GM19099 (cell line): ENCODE data around the gene PTPRN2.

ENCODE experiments used
- POLR2A ChIP-seq: IDR thresholded peaks from 3 replicates; pipeline ENCODE4 v1.6.1; 2011; ENCODE audit warnings: low read depth; ENCODE audit not compliant: insufficient read length; ENCODE audit errors: extremely low read depth

Gene PTPRN2

GRCh38 chr7:157565201-157565626 is 1022.4 kb downstream of the PTPRN2 start:
- TF ChIP-seq POLR2A, result no peak

GRCh38 chr7:157564517-157565177 is 1023.0 kb downstream of the PTPRN2 start:
- no peak for TF ChIP-seq POLR2A

- no peak for TF ChIP-seq POLR2A
Observed at GRCh38 chr7:157561816-157562410, 1025.7 kb downstream of the PTPRN2 start.

GRCh38 chr7:157561523-157561785 is 1026.2 kb downstream of the PTPRN2 start:
- no peak for TF ChIP-seq POLR2A

- no peak for TF ChIP-seq POLR2A
Observed at GRCh38 chr7:157560710-157561522, 1026.7 kb downstream of the PTPRN2 start.

GRCh38 chr7:157560258-157560654 is 1027.4 kb downstream of the PTPRN2 start:
- TF ChIP-seq POLR2A, result no peak

- no peak for TF ChIP-seq POLR2A
Observed at GRCh38 chr7:157559596-157560257, 1027.9 kb downstream of the PTPRN2 start.

- no peak for TF ChIP-seq POLR2A
Observed at GRCh38 chr7:157558875-157559595, 1028.6 kb downstream of the PTPRN2 start.

- TF ChIP-seq POLR2A, result no peak
Observed at GRCh38 chr7:157558516-157558874, 1029.1 kb downstream of the PTPRN2 start.

GRCh38 chr7:157558061-157558460 is 1029.6 kb downstream of the PTPRN2 start:
- TF ChIP-seq POLR2A, result no peak

DNA sequence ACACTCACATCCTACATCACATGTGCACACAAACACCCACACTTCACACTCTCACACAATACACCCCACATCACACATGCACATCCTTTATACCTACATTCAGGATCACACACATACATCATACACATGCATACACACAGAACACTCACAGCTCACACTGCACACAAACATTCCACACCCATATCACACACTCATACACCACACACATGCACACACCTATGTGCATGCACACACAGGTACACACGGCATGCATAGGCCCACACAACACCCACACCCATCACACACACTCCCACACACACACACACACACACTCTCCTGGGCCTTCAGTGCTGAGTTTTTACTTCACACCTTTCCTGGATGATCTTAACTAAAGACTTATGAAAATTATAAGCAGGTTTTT is 1030.4 kb downstream of the PTPRN2 start:
- no peak for TF ChIP-seq POLR2A

DNA sequence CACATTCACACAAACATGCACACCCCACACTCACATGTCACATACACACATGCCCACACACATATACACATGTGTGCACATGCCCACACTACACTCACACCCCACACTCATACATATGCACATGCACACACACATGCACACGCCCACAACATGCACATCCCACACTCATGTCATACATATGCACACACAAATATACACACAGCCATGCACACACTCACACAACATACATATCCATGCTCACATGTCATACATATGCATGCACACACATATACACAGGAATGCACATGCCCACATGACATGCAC is 1031.0 kb downstream of the PTPRN2 start:
- TF ChIP-seq POLR2A, result no peak

GRCh38 chr7:157555944-157556641 is 1031.5 kb downstream of the PTPRN2 start:
- TF ChIP-seq POLR2A, result no peak

GRCh38 chr7:157555313-157555712 is 1032.3 kb downstream of the PTPRN2 start:
- TF ChIP-seq POLR2A, result no peak
